GM12878 (cell line): Measurements from ENCODE around the gene NCKAP5. TPM values are rescaled to one million over a fixed set of nuclear protein-coding genes. Genes with fewer than 3 reads are reported as not detected.

Experiments used
- ATAC-seq: fragments of 200-7000 bp; cut with Tn5 transposase; 3 replicates; pipeline ENCODE4 v1.9.1; 2020; ENCODE audit warnings: mild to moderate bottlenecking, moderate library complexity
- BruUV-seq: library from RNA; stranded (reverse); fragments of 400-500 nt; replicated peaks from 2 replicates; lab custom pipeline; 2021; lab: Mats Ljungman, UMichigan
- CTCF ChIA-PET: fragments of 300-600 bp; sonication (Branson Sonifier 250); formaldehyde crosslinking; extraction: SDS; loops from one replicate; lab custom pipeline; 2021; ENCODE audit warnings: inconsistent platforms; lab: Yijun Ruan, JAX
- POLR2A ChIA-PET: fragments of 350-600 bp; formaldehyde crosslinking; extraction: SDS; loops from one replicate; lab custom pipeline; 2021; ENCODE audit warnings: inconsistent platforms; lab: Charles Lee
- RAD21 ChIA-PET: fragments of 300-600 bp; sonication (Branson Sonifier 250); formaldehyde crosslinking; loops from one replicate; lab custom pipeline; 2023; ENCODE audit warnings: antibody characterized with exemption; ENCODE audit not compliant: unreplicated experiment; lab: Charles Lee
- SMC1A ChIA-PET: fragments of 300-600 bp; sonication (Branson Sonifier 250); formaldehyde crosslinking; loops from one replicate; lab custom pipeline; 2023; ENCODE audit not compliant: unreplicated experiment, uncharacterized antibody; lab: Charles Lee
- DNase-seq: peaks from one replicate; pipeline ENCODE4 v3.0.0-alpha.2; 2011; ENCODE audit warnings: low read depth, low spot score
- FAIRE-seq: peaks from 3 replicates; lab custom pipeline; 2011; peaks lifted over from hg19 to GRCh38; lab: Jason Lieb, UNC
- H2AFZ ChIP-seq: 2 replicates; pipeline ENCODE4 v1.6.0; 2011; ENCODE audit warnings: low read depth, low read length, control low read depth; ENCODE audit not compliant: control insufficient read depth
- H3K27ac ChIP-seq: 2 replicates; pipeline ENCODE4 v1.5.1; 2011; ENCODE audit warnings: control low read depth; ENCODE audit not compliant: control insufficient read depth, insufficient read depth
- H3K27me3 ChIP-seq, 2 experiments: replicated peaks in 1 of 2; 2 replicates each; pipeline versions ENCODE4 v1.6.0 to v1.6.1; 2011; ENCODE audit warnings: low read length in 1 of 2; ENCODE audit not compliant: control insufficient read depth in 2 of 2, insufficient read depth in 2 of 2
- H3K36me3 ChIP-seq, 2 experiments: 2 replicates each; pipeline ENCODE4 v1.5.1; 2011; ENCODE audit warnings: low read length in 1 of 2; ENCODE audit not compliant: control insufficient read depth in 2 of 2, insufficient read depth in 2 of 2
- H3K4me1 ChIP-seq: 2 replicates; pipeline ENCODE4 v1.6.1; 2011; ENCODE audit warnings: mild to moderate bottlenecking, low read length, moderate library complexity, mixed read lengths; ENCODE audit not compliant: control insufficient read depth, insufficient read depth
- H3K4me2 ChIP-seq: 2 replicates; pipeline ENCODE4 v1.6.0; 2011; ENCODE audit warnings: control low read depth; ENCODE audit not compliant: control insufficient read depth, insufficient read depth
- H3K4me3 ChIP-seq: fragments of 200-600 bp; sonication (generic); 2 replicates; pipeline ENCODE4 v1.5.1; 2016
- H3K79me2 ChIP-seq: 2 replicates; pipeline ENCODE4 v1.6.0; 2011; ENCODE audit warnings: low read length; ENCODE audit not compliant: control insufficient read depth, insufficient read depth
- H3K9ac ChIP-seq: 2 replicates; pipeline ENCODE4 v1.8.0; 2011; ENCODE audit warnings: low read length, control low read depth, mixed read lengths; ENCODE audit not compliant: control insufficient read depth, insufficient read depth
- H3K9me3 ChIP-seq: replicated peaks from 3 replicates; pipeline ENCODE4 v1.5.1; 2011; ENCODE audit warnings: mild to moderate bottlenecking, low read length; ENCODE audit not compliant: control insufficient read depth, insufficient read depth
- H4K20me1 ChIP-seq: 2 replicates; pipeline ENCODE4 v1.6.0; 2011; ENCODE audit not compliant: control insufficient read depth, insufficient read depth
- CHD4 ChIP-seq: fragments of 200-600 bp; sonication (generic); IDR thresholded peaks from 2 replicates; pipeline ENCODE4 v1.6.1; 2016; ENCODE audit warnings: mild to moderate bottlenecking
- CTCF ChIP-seq, 3 experiments: IDR thresholded peaks in 2 of 3; conservative IDR thresholded peaks in 1 of 3; 2 replicates each; pipeline ENCODE4 v1.5.1; 2011; ENCODE audit warnings: low read depth in 3 of 3, low read length in 3 of 3, mild to moderate bottlenecking in 3 of 3, control low read depth in 2 of 3, moderate library complexity in 2 of 3, inconsistent platforms in 1 of 3, mixed read lengths in 1 of 3; ENCODE audit not compliant: control insufficient read depth in 2 of 3, insufficient read depth in 1 of 3; ENCODE audit errors: extremely low read depth in 1 of 3
- EED ChIP-seq: sonication (generic); IDR thresholded peaks from 2 replicates; pipeline ENCODE4 v1.6.1; 2016; ENCODE audit warnings: antibody characterized with exemption, low read depth
- ETV6 ChIP-seq, 2 experiments: fragments of 450-650 bp in 1 of 2; IDR thresholded peaks in 1 of 2; conservative IDR thresholded peaks in 1 of 2; 2 replicates each; pipeline ENCODE4 v1.6.1; 2014; ENCODE audit warnings: antibody characterized with exemption in 1 of 2, borderline replicate concordance in 1 of 2, low read depth in 1 of 2, mild to moderate bottlenecking in 1 of 2, moderate library complexity in 1 of 2
- GABPA ChIP-seq: IDR thresholded peaks from 2 replicates; pipeline ENCODE4 v1.6.1; 2014; ENCODE audit warnings: antibody characterized with exemption, low read depth, mild to moderate bottlenecking, inconsistent platforms
- NBN ChIP-seq: fragments of 450-650 bp; IDR thresholded peaks from 2 replicates; pipeline ENCODE4 v1.6.1; 2016
- SMAD1 ChIP-seq: fragments of 450-650 bp; IDR thresholded peaks from 2 replicates; pipeline ENCODE4 v1.6.1; 2018; ENCODE audit warnings: mild to moderate bottlenecking, low read depth; ENCODE audit not compliant: partially characterized antibody
- WGBS: methylation state at CpG from one replicate; pipeline ENCODE4 v1.1.6; 2016; ENCODE audit warnings: low lambda C conversion rate; ENCODE audit not compliant: insufficient replicate concordance, insufficient coverage; ENCODE audit errors: missing lambda C conversion rate; 5-methylcytosine and 5-hydroxymethylcytosine counted together
- in situ Hi-C: fragments of 300-500 bp; cut with MboI; formaldehyde crosslinking; loops from 9 replicates; pipeline ENCODE4 v1.14.3; 2018; ENCODE audit warnings: mixed read lengths
- intact Hi-C: fragments of 100-400 bp; cut with micrococcal nuclease; formaldehyde crosslinking; loops from one replicate; pipeline ENCODE4 v1.14.2; 2022; ENCODE audit not compliant: unreplicated experiment
- polyA plus RNA-seq, 11 experiments: library from polyadenylated mRNA; depleted of rRNA in 4 of 11; unstranded in 6 of 11; stranded (reverse) in 5 of 11; fragments of >200 nt; fragmentation: Nextera tagmentation in 4 of 11; fragmentation: Illumina TruSeq in 1 of 11; extraction: Ambion mirVana in 4 of 11; extraction: Trizol in 1 of 11; gene quantifications; 1 replicate in 1 of 11; 2 replicates in 10 of 11; pipeline versions ENCODE4 v1.2.1 to v1.2.3, GENCODE V29; 2011 to 2016; ENCODE audit warnings: inconsistent platforms in 2 of 11, missing spikeins in 2 of 11, low read depth in 1 of 11
- total RNA-seq, 4 experiments: library from RNA; depleted of rRNA in 3 of 4; stranded (reverse); fragments of >200 nt in 3 of 4; fragmentation: Illumina TruSeq in 1 of 4; extraction: Trizol in 1 of 4; gene quantifications; 2 replicates each; pipeline versions ENCODE4 v1.2.1 to v1.2.3, GENCODE V29; 2013 to 2021
- TF ChIP-seq, protein P1 (sequence below): fragments of 450-650 bp; IDR thresholded peaks from 2 replicates; pipeline ENCODE4 v1.6.1; 2016; ENCODE audit warnings: mild to moderate bottlenecking
- TF ChIP-seq, protein P2 (sequence below): fragments of 450-650 bp; IDR thresholded peaks from 2 replicates; pipeline ENCODE4 v1.6.1; 2017; ENCODE audit warnings: mild to moderate bottlenecking

The NCKAP5 gene
- total and polyA plus RNA-seq, 10 of the 15 experiments (the other 5 are each of a cell fraction or from before 2014, with no cell fraction given) = 0.06 to 0.44 (median 0.16) TPM

DNA sequence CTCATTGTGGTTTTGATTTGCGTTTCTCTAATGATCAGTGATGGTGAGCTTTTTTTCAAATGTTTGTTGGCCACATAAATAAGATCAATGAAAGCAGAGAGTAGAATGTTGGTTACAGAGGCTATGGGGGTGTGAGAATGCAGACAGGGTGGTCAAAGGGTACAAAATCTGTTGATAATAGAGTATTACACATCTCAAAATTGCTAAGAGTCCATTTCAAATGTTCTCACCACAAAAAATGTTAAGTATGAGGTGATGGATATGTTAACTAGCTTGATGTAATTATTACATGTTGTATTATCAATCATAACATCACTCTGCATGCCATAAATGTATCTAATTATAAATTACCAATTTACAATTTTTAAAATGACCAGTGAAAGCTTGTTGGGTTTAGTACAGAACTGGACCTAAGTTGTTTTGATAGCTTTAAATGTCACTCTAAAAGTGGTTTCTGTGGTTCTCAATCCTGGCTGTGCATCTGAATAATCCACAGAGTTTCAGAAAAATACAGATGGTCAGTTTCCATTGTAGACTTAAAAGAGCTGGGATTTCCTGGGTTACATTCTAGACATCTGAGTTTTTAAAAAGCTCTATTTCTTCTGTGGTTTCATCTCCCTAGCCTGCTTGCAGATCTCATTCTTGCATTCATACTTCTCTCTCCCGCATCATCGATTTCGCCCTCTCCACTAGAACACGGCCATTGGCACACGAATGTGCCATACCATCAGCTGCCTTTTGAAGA, 612.2 kb downstream of the NCKAP5 start:
- Histone ChIP-seq H3K27ac (no peak overlapping the region), H3K9ac (no peak overlapping the region), H3K79me2 (no peaks in the 10 kb centered on the region), H3K27me3 (no peaks in the 10 kb centered on the region), H4K20me1 (no peaks in the 10 kb centered on the region), H3K4me1 (no peaks in the 10 kb centered on the region), H3K36me3 (no peaks in the 10 kb centered on the region), H3K9me3 (no peaks in the 10 kb centered on the region; the same call in 2 of the 3 replicates), H3K4me2 (no peak overlapping the region), H2AFZ (no peak overlapping the region), H3K4me3 (no peak overlapping the region)
- in situ Hi-C loops = no loop called here
- POLR2A ChIA-PET = interaction anchor here (0.6 to 2.2 kb wide), 5 partner anchors 9 to 270 kb away, joined by 3 to 6 read pairs (median 5); no protein-coding TSS in a partner anchor
- 35% methylated on average over 6 of the region's 6 CpGs for WGBS
- no peak for TF ChIP-seq ETV6 (conservative IDR thresholded peaks at IDR 0.05 in 1 of 2, IDR thresholded peaks at IDR 0.05 in 1 of 2; ENCODE audit: borderline replicate concordance in 1 of 2, low read depth in 1 of 2)
- SMC1A ChIA-PET = interaction anchor here (0.7 to 12.0 kb wide), 4 partner anchors 11 to 208 kb away, joined by 3 to 211 read pairs (median 14); no protein-coding TSS in a partner anchor
- FAIRE-seq = no peak
- intact Hi-C loops = no loop called here
- CTCF ChIA-PET = interaction anchor here (0.9 to 2.0 kb wide), 4 partner anchors 8 to 409 kb away, joined by 3 to 7 read pairs (median 4); no protein-coding TSS in a partner anchor
- RAD21 ChIA-PET = interaction anchor here (0.9 to 1.5 kb wide), 2 partner anchors 21 to 57 kb away, joined by 3 read pairs; no protein-coding TSS in a partner anchor
- ATAC-seq = no peak
- DNase-seq = no peak
- BruUV-seq = no TSS peak

- FAIRE-seq (peak; percentile 13), ATAC-seq (peak; percentile 89), DNase-seq (peak; percentile 33)
- SMC1A ChIA-PET = interaction anchor here (1.0 to 12.0 kb wide), 6 partner anchors 9 to 691 kb away, joined by 3 to 211 read pairs (median 14); no protein-coding TSS in a partner anchor
- RAD21 ChIA-PET = interaction anchor here (0.8 to 3.5 kb wide), 7 partner anchors 14 to 186 kb away, joined by 3 to 21 read pairs (median 4); no protein-coding TSS in a partner anchor
- no peak overlapping the region for H3K4me2 ChIP-seq
- H3K4me1 ChIP-seq = no peaks in the 10 kb centered on the region
- H3K79me2 ChIP-seq = no peaks in the 10 kb centered on the region
- H3K27me3 ChIP-seq = no peaks in the 10 kb centered on the region
- H3K36me3 ChIP-seq = no peaks in the 10 kb centered on the region
- in situ Hi-C loops (no loop called here), intact Hi-C loops (no loop called here)
- no peak overlapping the region for H2AFZ ChIP-seq
- BruUV-seq = no TSS peak
- no peak overlapping the region for H3K4me3 ChIP-seq
- WGBS = 0% methylated on average over 1 of the region's 1 CpG
- POLR2A ChIA-PET = interaction anchor here (1.0 kb wide), 2 partner anchors 13 to 25 kb away, joined by 3 to 5 read pairs; no protein-coding TSS in a partner anchor
- H3K9ac ChIP-seq = no peak overlapping the region
- CTCF ChIA-PET = interaction anchor here (0.6 to 1.9 kb wide), 5 partner anchors 14 to 302 kb away, joined by 3 to 7 read pairs (median 3); no protein-coding TSS in a partner anchor
- H4K20me1 ChIP-seq = no peaks in the 10 kb centered on the region
- H3K9me3 ChIP-seq = no peaks in the 10 kb centered on the region; the same call in 2 of the 3 replicates
- no peak overlapping the region for H3K27ac ChIP-seq
- TF ChIP-seq EED = peak; percentile 63; the same call in 1 of the 2 replicates
- TF ChIP-seq, protein P1, sequence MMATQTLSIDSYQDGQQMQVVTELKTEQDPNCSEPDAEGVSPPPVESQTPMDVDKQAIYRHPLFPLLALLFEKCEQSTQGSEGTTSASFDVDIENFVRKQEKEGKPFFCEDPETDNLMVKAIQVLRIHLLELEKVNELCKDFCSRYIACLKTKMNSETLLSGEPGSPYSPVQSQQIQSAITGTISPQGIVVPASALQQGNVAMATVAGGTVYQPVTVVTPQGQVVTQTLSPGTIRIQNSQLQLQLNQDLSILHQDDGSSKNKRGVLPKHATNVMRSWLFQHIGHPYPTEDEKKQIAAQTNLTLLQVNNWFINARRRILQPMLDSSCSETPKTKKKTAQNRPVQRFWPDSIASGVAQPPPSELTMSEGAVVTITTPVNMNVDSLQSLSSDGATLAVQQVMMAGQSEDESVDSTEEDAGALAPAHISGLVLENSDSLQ = no peak
- TF ChIP-seq, protein P2, sequence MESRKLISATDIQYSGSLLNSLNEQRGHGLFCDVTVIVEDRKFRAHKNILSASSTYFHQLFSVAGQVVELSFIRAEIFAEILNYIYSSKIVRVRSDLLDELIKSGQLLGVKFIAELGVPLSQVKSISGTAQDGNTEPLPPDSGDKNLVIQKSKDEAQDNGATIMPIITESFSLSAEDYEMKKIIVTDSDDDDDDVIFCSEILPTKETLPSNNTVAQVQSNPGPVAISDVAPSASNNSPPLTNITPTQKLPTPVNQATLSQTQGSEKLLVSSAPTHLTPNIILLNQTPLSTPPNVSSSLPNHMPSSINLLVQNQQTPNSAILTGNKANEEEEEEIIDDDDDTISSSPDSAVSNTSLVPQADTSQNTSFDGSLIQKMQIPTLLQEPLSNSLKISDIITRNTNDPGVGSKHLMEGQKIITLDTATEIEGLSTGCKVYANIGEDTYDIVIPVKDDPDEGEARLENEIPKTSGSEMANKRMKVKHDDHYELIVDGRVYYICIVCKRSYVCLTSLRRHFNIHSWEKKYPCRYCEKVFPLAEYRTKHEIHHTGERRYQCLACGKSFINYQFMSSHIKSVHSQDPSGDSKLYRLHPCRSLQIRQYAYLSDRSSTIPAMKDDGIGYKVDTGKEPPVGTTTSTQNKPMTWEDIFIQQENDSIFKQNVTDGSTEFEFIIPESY = no peak
- no peak for TF ChIP-seq CHD4
- TF ChIP-seq SMAD1 = no peak
- TF ChIP-seq NBN = no peak
- TF ChIP-seq CTCF (IDR thresholded peaks at IDR 0.05 in 2 of 3, conservative IDR thresholded peaks at IDR 0.05 in 1 of 3; ENCODE audit: control insufficient read depth in 2 of 3, extremely low read depth in 1 of 3, insufficient read depth in 1 of 3, low read depth in 3 of 3, low read length in 3 of 3) = no peak
- no peak for TF ChIP-seq GABPA
Observed at GRCh38 chr2:132953771-132954170, 614.5 kb downstream of the NCKAP5 start.
